Caki2 (cell line): ENCODE data around the gene WNT2B. TPM values are rescaled to one million over a fixed set of nuclear protein-coding genes. Genes with fewer than 3 reads are reported as not detected.

Experiments
- DNase-seq: peaks from one replicate; pipeline ENCODE4 v3.0.0-alpha.2; 2015; ENCODE audit warnings: low read depth
- in situ Hi-C: cut with HindIII; loops from 2 replicates; pipeline ENCODE4 v1.10.0; 2016; ENCODE audit warnings: low sequenced_read_pairs, low pct_unique_long_range_greater_than_20kb, mixed read lengths
- total RNA-seq: library from RNA; depleted of rRNA; stranded (reverse); fragments of >200 nt; shearing (Covaris generic); gene quantifications from 2 replicates; pipeline ENCODE4 v1.2.3, GENCODE V29; 2014; ENCODE audit warnings: low replicate concordance

Gene WNT2B
- total RNA-seq, 1 experiment from 2014 or later, result 0.37 TPM

DNA sequence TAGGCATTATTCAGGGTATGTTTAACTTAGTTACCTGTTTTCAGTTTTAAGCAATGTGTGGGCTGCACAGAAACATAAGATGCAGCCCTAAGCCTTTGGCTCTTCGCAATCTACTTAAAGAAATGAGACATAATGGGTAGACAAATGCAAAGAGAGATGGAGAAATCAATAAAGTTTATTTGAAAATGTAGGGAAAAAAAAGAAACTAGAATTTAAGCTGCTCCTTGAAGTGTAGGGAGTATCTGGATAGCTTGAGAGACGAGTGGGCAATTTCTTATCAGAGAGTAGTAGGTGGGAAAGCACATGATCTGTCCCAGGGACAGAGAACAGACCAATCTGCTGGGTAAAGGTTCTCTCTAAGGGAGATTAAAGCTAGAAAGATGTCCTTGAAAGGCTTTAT lies 8.9 kb downstream of the WNT2B start:
- in situ Hi-C loops, result no loop called here

DNA sequence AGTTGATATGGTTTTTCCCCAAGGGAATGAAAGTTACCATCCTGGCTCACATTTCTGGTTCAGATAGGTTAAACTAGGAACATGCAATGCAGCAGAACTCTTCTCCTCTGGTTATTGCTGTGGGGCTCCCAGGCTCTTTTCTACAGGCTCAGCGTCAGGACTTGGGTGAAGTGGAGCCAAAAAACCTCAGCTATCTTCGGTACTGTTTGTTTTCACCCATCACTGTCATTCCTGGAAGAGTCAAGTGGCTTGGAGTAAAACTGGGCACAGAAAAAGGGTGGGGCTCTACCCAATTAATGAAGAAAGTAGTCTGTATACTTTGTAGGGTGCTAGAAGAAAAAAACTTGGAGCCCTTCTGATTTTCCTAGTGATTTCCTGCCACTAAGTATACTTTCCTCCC lies 9.4 kb downstream of the WNT2B start:
- no peak for DNase-seq
- in situ Hi-C loops, result no loop called here

More for the DNA sequence above, 8.9 kb downstream of the WNT2B start:
- DNase-seq, result no peak

GRCh38 chr1:112520166-112520565 lies 11.4 kb downstream of the WNT2B start:
- no peak for DNase-seq
- in situ Hi-C loops, result no loop called here

DNA sequence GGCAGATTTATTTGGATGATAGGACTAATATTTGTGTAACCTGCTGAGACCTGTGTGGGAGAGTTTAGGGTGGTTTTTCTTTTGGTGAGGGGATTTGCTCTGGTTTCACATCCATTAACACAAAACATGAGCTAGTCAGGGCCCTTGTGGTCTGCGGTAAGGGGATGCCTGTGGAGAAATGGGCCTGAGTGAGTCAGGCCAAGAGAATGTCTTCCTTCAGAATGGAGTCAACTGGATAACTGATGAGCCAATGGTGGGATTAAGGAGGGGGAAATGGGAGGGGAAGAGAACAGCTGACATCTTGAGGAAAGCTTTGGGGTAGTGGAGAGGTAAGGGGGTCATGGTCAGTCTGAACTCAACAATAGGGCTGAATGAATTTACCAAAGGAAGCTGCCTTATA lies 13.9 kb downstream of the WNT2B start:
- in situ Hi-C loops, result no loop called here

GRCh38 chr1:112524251-112524650 lies 15.5 kb downstream of the WNT2B start:
- in situ Hi-C loops, result no loop called here

More for the DNA sequence above, 13.9 kb downstream of the WNT2B start:
- peak; percentile 55 for DNase-seq

DNA sequence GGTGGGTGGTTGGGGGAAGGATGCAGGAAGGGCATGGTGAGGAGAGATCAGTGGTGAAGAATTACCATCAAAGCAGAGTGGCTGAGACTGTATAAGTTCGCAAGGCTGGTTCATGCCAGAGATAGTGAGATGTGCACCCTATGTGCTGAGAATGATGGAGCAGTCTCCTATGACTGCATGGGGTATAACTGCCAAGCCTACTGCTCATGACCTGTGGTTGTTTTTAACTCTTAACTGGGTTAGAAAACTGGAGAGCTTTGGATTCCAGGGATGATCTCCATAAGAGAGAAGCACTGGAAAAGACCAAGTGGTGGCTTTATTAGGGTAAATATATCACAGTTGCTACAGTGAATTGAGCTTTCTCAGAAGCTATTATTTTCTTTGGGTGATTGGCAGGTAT lies 16.2 kb downstream of the WNT2B start:
- in situ Hi-C loops, result no loop called here
- DNase-seq, result no peak

More at GRCh38 chr1:112524251-112524650, 15.5 kb downstream of the WNT2B start:
- no peak for DNase-seq

- in situ Hi-C loops, result no loop called here
- peak; percentile 44 for DNase-seq
Measured at GRCh38 chr1:112527266-112528010, 18.7 kb downstream of the WNT2B start.

GRCh38 chr1:112528076-112528475 lies 19.3 kb downstream of the WNT2B start:
- no peak for DNase-seq
- in situ Hi-C loops, result no loop called here

- DNase-seq, result no peak
- in situ Hi-C loops, result no loop called here
Measured at GRCh38 chr1:112529301-112529700, 20.5 kb downstream of the WNT2B start.

DNA sequence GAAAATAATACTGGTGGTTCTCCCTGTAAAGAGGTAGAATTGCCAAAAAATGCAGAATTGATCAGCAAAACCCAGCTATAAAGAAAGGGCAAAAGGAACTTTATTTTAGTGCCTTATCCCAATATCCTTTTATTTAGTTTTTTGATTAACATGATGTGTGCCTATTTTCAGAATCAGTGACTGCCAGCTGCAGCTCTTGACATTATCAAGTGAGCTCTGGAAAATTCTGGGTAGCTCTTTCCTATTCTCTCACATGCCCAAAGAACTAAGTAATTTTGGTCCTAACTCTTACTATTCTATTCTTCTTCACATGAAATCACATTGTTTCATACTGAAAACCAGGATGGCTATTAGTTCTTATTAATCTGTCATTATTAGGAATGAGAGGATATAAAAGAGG lies 22.1 kb downstream of the WNT2B start:
- no peak for DNase-seq
- in situ Hi-C loops, result no loop called here

- in situ Hi-C loops, result no loop called here
- DNase-seq, result no peak
Measured at GRCh38 chr1:112532064-112532463, 23.3 kb downstream of the WNT2B start.

DNA sequence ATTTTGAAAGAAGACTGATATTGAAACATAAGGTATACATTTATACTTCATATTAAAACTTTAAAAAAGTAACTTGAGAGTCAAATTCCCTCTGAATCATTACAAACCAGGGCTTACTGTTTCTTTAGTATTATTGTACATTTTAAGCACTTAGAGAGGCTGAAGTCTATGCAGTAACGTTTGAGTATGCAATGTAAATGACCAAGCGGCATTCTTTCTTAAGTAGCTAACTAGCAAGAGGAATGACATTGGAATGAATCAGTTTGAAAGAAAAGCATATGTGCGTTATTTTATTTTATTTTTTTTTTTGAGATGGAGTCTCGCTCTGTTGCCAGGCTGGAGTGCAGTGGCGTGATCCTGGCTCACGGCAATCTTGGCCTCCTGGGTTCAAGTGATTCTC lies 24.3 kb downstream of the WNT2B start:
- in situ Hi-C loops, result no loop called here
- DNase-seq, result no peak

DNA sequence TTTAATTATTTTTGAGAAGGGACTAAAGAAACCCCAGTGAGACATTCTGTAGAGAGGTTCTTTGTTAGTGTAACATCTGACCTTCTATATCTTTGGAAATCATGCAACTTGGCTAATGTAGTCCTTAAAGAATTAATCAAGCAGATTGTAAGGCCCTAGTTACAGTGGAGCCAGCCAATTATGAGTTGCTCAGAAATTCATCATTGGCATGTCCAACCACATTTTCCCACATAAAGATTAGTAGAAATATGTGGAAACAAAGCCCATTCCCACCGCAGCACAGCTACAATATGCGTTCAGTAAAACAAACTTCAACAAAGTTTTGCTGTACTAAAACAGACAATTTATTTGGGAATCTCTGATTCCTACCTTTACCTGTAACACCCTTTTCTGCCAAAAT lies 27.8 kb downstream of the WNT2B start:
- in situ Hi-C loops, result no loop called here
- no peak for DNase-seq

DNA sequence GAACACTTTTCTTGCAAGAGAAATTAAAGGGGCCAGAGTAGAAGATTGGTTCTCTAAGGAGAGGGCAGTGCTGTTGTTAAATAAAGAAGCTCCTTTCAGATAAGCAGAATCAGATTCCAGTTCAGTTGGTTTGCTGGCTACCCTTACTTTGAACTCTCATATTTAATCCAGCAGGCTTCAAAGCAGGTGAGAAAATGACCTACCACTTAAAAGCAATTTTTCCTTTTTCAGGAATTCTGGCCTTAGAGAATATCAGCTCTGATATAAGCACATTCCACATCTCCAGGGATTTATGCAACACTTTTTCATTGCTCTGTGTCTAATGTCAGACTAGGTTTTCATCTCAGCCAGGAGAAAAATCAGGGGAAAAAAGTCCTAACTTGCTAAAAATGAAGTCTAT lies 28.7 kb downstream of the WNT2B start:
- in situ Hi-C loops, result no loop called here
- DNase-seq, result no peak

GRCh38 chr1:112538883-112539282 lies 30.1 kb downstream of the WNT2B start:
- DNase-seq, result no peak
- in situ Hi-C loops, result no loop called here

GRCh38 chr1:112540226-112540794 lies 31.5 kb downstream of the WNT2B start:
- no peak for DNase-seq
- in situ Hi-C loops, result no loop called here

DNA sequence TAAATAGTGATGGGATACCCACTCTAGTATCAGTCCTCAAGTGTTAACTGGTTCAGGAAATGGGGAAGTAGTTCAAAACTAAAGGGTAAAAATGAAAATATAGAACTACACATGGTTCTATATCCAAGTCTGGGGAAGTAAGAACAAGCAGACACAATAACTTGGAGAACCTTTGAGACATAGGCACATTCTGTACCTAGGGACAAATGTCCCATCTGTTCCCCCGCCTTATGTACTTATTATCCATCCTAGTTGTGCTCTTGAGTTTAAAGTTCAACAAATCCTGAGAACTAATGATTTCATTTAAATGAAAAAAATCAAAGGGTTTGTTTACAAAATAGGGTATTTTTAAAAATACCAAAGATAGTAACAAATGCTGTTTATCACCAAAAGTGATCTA lies 32.5 kb downstream of the WNT2B start:
- in situ Hi-C loops, result no loop called here
- no peak for DNase-seq

DNA sequence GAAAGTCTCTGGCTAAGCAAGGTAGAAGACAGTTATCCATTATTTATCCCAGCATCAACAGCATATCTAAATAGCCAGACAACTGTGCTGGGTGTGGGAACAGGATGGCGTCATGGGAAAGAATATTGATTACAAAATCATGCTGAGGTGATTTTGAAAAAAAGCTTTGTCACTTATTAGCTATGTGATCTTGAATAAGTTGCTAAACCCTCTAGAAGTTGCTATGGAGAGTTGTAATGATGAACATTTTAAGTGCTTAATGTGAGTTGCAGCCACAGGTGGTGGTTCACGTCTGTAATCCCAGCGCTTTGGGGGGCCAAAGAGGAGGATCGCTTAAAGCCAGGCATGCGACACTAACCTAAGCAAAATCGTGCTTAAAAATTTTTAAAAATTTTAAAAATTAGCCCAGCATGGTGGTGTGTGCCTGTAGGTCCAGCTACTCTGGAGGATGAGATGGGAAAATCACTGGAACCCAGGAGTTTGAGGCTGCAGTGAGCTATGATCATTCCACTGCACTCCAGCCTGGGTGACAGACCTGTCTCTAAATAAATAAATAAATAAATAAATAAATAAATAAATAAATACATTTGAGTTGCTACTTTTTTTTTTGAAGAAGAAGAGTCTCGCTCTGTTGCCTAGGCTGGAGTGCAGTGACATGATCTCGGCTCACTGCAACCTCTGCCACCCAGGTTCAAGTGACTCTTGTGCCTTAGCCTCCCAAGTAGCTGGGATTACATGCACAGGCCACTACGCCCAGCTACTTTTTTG lies 33.6 kb downstream of the WNT2B start:
- DNase-seq, result no peak
- in situ Hi-C loops, result no loop called here

DNA sequence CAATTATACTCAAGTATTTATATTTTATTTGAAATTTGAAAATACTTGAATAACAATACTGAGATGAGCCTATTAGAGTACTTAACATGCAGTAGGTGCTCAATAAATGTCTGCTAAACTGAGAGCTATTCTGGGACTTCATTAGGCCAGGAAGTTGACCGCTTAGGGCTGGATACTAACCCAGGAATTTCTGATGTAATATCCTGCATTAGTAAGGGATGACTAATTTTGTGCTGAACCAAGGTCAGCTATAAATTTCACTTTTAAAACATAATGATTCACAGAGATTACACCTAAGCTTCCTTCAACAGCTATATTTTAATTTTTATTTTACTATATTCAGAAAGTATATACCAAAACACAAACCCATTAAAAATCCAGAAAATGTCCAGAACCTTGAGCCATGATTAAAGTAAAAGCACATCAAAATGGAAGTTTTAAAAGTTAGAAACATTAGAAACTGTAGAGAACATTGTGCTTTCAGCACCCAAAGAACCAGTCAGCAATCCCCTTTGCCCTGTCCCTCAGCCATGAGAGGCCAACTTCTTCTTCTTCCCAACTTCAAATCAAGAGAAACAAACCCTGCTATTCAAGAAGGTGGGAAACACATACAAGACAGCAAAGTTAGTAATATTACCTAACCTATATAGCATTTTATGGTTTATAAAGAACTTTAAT lies 35.4 kb downstream of the WNT2B start:
- DNase-seq, result peak; percentile 55
- in situ Hi-C loops, result no loop called here
